NCI-H1694 (cell line): Measurements from ENCODE around the gene AP4M1.
"Not testable (repeated sequence)": the region's sequence is repeated elsewhere in the genome, so short reads cannot be mapped to it uniquely, and the experiment has no call there.

Source experiments
- DNase-seq: peaks from one replicate; lab custom pipeline; 2025; lab: John Stamatoyannopoulos, UW

Gene AP4M1

DNA sequence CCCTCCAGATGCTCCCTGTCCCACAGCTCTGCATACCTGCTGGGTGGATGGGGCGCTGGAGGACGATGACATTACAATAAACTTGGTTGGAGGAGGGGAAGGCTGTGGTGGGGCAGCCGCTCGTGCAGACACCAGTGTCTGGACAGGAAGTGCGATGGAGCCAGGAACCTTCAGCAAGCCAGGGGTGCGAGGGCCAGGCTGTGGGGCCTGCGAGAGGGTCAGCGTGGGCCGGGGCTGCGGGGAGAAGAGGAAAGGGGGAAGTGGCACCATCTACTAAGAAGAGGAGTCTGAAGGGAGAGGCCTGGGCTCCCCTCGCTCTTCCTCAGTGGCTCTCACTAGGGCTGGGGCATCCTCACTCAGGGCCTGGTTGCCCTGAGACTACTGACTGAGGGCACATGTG lies 6.4 kb downstream of the AP4M1 start:
- DNase-seq: no peak

DNA sequence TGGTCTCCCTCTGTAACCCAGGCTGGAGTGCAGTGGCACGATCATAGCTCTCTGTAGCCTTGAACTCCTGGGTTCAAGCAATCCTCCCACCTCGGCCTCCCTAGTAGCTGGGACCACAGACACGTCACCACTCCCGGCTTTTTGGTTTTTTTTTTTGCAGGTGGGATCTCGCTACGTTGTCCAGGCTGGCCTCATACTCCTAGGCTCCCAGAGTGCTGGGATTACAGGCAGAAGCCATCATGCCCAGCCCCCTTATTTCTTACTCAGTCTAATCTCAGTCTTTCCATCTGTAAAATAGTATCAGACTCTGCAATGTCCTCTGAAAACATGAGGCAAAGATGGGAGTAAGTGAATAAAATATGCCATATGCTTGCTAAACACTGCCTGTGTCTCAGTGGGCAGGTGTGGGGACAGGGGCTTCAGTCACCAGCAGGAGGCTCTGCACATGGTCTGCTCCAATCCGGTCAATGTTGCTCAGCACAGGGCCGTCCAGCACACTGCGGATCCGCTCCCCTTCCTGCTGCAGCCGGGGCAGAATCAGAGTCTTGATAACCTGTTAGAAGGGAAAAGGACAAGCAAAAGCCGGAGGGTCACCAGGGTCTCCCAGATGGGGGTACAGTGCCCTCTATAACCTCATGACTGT lies 8.2 kb downstream of the AP4M1 start:
- DNase-seq: no peak

DNA sequence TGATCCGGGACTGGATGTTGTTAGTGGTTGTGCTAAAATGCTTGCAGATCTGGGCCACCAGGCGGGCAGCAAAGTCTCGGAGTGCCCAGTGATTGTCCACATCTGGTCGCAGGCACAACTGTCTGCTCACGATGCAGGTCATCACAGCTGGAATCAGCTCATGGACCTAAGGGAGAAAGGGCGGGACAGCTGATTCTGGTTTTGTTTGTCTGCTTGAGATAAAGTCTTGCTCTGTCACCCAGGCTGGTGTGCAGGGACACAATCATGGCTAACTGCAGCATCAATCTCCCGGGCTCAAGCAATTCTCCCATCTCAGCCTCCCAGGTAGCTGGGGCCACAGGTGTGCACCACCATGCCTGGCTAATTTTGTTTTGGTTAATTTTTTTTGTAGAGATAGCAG lies 9.7 kb downstream of the AP4M1 start:
- DNase-seq: no peak

DNA sequence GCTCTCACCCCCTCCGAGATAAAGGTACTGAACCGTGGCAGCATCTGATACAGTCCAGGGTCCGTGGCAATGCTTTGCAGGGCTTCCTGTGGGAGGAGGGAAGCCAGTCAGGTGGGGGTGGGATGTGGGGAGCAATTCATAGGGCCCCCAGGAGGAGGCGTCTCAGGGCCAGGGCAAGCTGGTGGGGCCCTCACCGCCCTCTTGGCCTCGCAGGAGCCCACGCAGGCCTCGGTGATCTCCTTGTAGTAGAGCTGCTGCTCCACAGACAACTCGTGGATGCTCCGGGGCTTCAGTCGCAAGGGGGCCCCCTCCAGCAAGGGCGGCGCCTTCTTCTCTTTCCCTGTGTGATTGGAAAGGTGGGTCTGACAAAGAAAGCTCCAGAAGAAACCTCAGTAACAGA lies 10.5 kb downstream of the AP4M1 start:
- no peak for DNase-seq

DNA sequence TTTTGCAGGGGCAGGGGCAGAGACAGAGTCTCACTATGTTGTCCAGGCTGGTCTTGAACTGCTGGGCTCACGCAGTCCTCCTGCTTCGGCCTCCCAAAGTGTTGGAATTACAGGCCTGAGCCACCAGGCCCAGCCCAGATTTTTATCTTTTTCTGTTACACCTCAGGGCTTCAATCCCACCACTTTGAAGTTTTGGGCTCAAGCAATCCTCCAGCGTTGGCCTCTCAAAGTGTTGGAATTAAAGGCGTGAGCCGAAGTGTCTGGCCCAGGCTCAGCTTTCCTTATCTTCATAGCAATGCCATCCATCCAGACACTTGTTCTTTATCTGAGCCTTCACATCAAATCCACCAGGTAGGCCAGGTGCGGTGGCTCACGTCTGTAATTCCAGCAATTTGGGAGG lies 13.6 kb downstream of the AP4M1 start:
- no peak for DNase-seq

DNA sequence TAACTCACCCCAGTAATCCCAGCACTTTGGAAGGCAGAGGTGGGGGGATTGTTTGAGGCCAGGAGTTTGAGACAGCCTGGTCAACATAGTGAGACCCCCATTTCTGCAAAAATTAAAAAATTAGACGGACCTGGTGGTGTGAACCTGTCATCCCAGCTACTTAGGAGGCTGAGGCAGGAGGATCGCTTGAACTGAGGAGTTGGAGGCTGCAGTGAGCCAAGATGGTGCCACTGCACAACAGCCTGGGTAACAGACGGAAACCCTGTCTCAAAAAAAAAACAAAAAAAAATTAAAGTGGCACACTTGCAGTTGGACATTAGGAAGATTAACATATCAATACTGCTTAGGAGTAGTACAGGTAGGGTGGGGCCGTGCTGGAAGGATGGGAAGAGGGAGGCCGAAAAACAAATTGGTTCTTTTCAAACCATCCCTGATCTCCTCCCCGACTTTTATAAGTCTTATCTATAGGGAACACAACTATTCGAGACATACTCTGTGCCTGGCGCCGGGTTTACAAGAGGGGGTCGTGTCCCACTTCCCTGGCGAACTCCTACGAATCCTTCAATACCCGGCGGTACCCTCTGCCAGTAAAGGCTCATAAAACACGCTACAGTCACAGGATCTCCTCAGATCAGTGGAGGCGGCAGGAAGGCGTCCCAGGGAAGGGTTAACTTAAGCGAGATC lies 17.1 kb downstream of the AP4M1 start:
- no peak for DNase-seq

DNA sequence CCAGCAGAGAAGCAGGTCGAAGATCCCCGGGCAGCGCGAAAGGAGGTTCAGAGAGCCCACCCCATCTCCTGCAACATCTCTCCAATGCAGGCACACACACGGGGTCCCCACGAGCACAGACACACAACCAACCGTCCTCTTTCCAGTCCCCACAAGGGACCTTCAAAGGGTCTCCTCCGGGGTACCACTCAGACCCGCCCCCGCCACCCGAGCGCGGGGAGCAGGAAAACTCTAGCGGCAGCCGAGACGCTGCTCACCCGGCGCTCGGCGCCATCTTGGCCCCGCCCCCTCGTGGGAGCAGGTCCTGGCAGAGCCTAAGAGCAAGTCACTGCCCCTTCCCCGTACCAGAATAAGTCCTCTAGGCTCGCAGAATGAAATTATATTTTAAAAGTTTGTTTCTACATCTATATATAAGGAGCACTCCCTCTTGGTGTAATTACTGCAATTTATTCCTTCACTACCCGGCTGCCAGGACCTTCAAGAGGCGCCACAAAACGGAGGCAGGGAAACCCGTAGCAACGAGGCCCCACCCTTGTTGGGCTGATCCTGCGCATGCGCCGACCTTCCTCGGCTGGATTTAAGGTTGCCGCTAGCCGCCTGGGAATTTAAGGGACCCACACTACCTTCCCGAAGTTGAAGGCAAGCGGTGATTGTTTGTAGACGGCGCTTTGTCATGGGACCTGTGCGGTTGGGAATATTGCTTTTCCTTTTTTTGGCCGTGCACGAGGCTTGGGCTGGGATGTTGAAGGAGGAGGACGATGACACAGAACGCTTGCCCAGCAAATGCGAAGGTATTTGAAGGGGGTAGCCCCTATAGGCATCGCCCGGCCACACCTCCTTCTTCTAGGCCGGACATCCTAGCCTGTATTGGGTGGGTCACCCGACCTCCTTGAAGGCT lies 17.9 kb downstream of the AP4M1 start, which contains the start of the genes CNPY4 and TAF6:
CNPY4 (plus strand) TSS at position 563 of the 898 bp plus-strand sequence; CDS start at position 674, 111 bp downstream.
TAF6 (minus strand) TSS at position 287 of the 898 bp plus-strand sequence. CDS start 5,149 bp downstream, outside the sequence.
- DNase-seq: peak; percentile 94

DNA sequence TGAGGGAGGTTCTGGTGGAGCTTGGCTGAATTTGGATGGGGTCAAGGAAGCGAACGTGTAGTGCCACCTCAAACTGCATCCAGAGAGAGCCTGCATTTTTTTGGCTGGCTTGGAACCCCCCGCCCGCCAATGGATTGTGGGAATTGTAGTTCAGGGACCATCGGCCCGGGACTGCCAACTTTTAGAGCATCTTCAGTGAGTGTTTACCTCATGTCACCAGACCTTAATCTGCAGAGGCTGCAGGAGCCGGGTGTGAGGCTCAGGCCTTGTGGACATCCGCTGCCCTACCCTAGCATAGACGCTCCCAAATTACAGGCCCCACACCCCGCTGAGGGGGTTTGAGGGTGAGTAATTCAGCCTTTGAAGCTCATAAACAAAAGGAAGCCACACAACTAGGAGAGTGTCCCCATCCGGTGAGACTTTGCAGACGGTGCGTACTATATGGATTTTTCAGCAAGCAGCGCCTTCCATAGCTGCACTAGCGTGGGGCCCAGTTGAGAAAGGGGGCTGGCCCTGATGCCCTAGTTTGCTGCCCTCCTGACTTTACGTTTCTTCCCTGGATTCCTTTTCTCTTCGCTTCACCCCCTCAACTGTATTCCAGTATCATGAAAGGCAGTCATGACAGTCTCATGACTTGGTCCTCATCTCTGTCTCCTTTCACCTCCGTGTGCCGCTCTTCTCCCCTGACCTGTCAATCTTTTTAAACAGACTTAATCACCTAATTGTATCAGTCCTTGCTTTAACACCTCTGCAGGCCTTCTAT lies 18.7 kb downstream of the AP4M1 start:
- DNase-seq: peak; percentile 66

DNA sequence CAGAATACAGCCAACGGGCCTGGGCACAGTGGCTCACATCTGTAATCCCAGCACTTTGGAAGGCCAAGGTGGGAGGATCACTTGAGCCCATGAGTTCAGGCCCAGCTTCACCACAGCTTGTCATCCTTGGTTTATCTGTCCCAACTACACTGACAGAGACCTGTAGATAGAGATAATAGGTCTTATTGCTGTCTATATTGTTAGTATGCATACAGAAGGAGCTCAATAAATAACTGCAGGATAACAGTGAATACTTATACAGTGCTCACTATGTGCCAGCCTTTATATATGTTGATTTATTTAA lies 19.2 kb downstream of the AP4M1 start:
- no peak for DNase-seq

DNA sequence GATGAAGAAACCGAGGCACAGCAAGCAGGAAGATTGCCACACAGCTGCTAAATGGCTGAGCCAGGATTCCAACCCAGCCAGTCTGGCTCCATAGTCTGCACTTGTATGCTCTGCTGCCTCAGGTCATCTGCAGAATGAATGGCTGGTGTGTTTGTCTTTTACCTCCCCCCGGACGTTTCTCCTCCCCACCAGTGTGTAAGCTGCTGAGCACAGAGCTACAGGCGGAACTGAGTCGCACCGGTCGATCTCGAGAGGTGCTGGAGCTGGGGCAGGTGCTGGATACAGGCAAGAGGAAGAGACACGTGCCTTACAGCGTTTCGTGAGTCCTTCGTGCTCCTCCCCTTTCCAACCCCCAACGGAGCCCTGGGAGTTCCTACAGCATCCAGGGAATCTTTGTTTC lies 20.6 kb downstream of the AP4M1 start:
- no peak for DNase-seq

DNA sequence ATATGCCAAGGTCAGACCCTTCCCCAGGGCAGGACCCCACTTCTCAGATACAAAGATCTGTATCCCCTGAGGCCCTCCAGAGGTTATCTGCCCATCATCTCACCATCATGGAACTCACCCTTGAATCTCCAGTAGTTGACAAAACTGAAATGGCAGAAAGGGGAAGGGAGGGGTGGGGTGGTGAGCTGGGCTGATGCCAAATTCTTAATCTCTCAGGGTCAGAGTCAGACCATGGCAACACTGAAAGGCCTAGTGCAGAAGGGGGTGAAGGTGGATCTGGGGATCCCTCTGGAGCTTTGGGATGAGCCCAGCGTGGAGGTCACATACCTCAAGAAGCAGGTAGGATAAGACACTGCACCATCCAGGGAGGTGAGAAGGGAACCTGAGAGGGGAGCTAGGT lies 21.1 kb downstream of the AP4M1 start:
- no peak for DNase-seq

DNA sequence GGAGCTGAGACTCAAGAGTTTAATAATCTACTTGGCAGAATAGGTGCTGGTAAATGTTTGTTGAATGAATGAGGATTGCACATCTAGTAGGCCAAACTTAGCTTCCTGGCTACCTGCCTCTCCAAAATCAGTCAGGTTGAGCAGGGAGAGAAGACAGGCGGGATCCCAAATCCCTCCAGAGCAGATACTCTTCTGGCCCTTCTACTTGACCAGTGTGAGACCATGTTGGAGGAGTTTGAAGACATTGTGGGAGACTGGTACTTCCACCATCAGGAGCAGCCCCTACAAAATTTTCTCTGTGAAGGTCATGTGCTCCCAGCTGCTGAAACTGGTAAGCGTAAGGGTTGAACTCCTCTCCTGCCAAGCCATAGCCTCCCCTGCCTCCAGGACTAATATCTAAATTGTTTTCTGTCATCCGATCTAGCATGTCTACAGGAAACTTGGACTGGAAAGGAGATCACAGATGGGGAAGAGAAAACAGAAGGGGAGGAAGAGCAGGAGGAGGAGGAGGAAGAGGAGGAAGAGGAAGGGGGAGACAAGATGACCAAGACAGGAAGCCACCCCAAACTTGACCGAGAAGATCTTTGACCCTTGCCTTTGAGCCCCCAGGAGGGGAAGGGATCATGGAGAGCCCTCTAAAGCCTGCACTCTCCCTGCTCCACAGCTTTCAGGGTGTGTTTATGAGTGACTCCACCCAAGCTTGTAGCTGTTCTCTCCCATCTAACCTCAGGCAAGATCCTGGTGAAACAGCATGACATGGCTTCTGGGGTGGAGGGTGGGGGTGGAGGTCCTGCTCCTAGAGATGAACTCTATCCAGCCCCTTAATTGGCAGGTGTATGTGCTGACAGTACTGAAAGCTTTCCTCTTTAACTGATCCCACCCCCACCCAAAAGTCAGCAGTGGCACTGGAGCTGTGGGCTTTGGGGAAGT lies 23.1 kb downstream of the AP4M1 start:
- DNase-seq: no peak

DNA sequence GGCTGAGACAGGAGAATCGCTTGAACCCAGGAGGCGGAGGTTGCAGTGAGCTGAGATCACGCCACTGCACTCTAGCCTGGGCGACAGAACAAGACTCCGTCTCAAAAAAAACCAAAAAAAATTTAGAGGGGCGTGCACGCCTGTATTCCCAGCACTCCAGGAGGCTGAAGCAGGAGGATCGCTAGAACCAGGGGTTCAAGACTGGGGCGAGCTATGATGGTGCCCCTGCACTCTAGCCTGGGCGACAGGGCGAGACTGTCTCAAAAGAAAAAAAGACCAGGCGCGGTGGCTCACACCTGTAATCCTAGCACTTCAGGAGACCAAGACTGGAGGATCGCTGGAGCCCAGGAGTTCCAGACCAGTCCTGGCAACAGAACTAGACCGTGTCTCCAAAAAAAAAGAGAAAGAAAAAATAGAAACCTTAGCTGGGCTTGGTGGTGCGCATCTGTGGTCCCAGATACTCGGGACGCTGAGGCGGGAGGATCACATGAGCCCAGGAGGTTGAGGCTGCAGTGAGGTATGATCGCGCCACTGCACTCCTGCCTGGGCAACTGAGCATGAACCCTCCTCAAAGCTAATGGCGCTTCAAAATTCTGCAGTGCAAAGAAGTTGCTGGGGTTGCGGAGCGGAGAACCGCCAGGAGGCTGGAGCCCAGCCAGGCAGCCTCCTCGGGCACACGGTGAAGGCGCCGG lies 24.9 kb downstream of the AP4M1 start:
- DNase-seq: no peak

DNA sequence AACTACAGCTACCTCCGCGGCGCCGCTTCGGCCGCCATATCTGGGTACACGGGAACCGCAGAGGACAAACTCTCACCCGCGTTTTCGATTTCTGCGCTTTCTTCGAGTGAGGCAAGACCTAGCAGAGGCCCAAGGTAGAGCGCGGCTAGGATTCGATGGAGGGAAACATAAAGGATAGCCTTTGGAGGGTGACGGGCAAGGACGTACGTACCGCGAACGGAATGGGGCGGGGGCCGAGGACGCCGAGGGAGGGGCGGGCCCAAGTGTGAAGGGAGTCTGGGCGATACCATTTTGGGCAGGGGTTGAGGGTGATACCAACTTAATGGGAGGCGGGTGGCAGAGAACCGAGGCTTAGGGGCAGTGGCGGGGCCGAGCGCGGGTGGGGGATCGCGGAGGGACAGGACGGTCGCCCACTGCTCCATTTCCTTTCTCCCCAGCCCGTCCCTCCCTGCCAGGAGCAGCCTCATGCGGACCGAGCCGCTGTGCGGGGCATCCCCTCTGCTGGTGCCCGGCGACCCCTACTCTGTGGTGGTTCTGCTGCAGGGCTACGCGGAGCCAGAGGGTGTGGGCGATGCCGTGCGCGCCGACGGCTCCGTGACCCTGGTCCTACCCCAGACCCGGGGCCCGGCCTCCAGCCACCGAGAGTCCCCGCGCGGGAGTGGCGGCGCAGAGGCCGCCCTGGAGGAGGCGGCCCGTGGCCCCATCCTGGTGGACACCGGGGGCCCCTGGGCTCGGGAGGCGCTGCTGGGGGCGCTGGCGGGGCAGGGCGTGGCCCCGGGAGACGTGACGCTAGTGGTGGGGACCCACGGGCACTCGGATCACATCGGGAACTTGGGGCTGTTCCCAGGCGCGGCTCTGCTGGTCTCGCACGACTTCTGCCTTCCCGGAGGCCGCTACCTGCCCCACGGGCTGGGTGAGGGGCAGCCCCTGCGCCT lies 25.8 kb downstream of the AP4M1 start, which contains the start of gene MBLAC1:
MBLAC1 (plus strand) TSS at position 37 of the 935 bp plus-strand sequence; CDS start at position 466, 429 bp downstream.
- DNase-seq: peak; percentile 88

DNA sequence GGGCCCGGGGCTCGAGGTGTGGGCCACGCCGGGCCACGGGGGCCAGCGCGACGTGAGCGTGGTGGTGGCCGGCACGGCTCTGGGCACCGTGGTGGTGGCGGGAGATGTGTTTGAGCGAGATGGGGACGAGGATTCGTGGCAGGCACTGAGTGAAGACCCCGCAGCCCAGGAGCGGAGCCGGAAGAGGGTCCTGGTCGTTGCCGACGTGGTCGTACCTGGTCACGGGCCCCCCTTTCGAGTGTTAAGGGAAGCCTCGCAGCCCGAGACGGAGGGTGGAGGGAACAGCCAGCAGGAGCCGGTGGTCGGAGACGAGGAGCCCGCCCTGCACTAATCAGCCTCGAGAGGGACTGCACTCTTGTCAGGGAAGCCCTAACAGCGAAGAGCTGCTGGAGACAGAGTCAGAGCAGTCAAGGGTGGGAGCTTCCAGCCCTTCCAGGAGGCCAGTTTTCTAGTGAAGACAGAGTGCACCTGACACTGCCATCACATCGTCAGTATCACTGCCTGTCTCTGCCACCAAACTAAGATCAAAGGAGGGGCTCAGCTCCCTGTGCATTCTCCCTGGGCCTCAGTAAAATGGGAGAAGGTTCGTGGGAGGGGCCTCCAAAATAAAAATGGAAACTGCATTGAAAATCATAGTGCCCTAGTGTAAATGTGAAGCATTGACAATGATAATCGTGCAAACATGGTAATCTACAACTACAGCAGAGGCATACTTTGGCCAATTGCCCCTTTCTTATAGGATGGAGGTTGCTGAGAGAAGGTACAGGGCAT lies 26.6 kb downstream of the AP4M1 start:
- no peak for DNase-seq

DNA sequence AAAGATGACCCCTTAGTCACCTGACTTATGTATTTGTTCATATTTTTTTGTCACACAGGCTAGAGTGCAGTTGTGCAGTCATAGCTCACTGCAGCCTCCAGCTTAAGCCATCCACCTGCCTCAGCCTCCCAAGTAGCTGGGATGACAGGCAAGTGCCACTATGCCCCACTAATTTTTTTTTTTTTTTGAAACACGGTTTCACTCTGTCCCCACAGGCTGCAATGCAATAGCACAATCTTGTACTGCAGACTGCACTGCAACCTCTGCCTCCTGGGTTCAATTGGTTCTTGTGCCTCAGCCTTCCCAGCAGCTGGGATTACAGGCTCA lies 27.2 kb downstream of the AP4M1 start:
- DNase-seq: no peak

DNA sequence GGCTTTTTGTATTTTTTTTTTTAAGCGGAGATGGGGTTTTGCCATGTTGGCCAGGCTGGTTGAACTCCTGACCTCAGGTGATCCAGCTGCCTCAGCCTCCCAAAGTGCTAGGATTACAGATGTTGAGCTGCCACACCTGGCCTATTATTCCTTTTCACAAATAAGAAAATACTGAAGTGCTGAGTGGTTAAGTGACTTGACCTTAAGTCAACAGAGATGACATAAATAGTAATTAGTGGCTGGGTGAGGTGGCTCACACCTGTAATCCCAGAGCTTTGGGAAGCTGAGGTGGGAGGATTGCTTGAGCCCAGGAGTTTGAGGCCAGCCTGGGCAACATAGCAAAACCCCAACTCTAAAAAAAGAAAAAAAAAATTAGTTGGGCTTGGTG lies 28.8 kb downstream of the AP4M1 start:
- not testable (repeated sequence) for DNase-seq
